B cell (primary cell): ENCODE data around the gene CRELD2. TPM values are rescaled to one million over a fixed set of nuclear protein-coding genes. Genes with fewer than 3 reads are reported as not detected.

Experiments
- ATAC-seq: fragments of 200-7000 bp; cut with Tn5 transposase; one replicate; pipeline ENCODE4 v1.10.0; 2021; ENCODE audit warnings: low read depth, mild to moderate bottlenecking, moderate number of reproducible peaks, moderate library complexity
- CTCF ChIA-PET: fragments of 350-600 bp; sonication (Branson Sonifier 250); formaldehyde crosslinking; loops from one replicate; lab custom pipeline; 2021; ENCODE audit warnings: antibody characterized with exemption, inconsistent platforms; lab: Charles Lee
- POLR2A ChIA-PET: fragments of 350-600 bp; sonication (Branson Sonifier 250); formaldehyde crosslinking; loops from one replicate; lab custom pipeline; 2021; ENCODE audit warnings: antibody characterized with exemption; lab: Charles Lee
- DNase-seq: peaks from one replicate; pipeline ENCODE4 v3.0.0; 2013
- H2AFZ ChIP-seq: 2 replicates; pipeline ENCODE4 v1.6.1; 2012; ENCODE audit warnings: mild to moderate bottlenecking, low read depth, low read length; ENCODE audit not compliant: insufficient read depth, poor library complexity, severe bottlenecking
- H3K27ac ChIP-seq, 2 donors: 1 replicate in 1 of 2; 2 replicates in 1 of 2; pipeline ENCODE4 v1.5.1; 2012 to 2013; ENCODE audit warnings: low read length in 2 of 2, mild to moderate bottlenecking in 2 of 2, moderate library complexity in 1 of 2
- H3K27me3 ChIP-seq, 4 experiments: fragments of 200-600 bp in 1 of 4; sonication (generic) in 1 of 4; replicated peaks in 1 of 4; 1 replicate in 2 of 4; 2 replicates in 2 of 4; pipeline versions ENCODE4 v1.6.1 to v1.7.0; 2013 to 2016; ENCODE audit warnings: low read length in 3 of 4, mild to moderate bottlenecking in 2 of 4, mixed read lengths in 1 of 4, moderate library complexity in 1 of 4; ENCODE audit not compliant: insufficient read depth in 4 of 4, control insufficient read depth in 3 of 4; ENCODE audit errors: control extremely low read depth in 1 of 4
- H3K36me3 ChIP-seq, 2 experiments: replicated peaks in 1 of 2; 1 replicate in 1 of 2; 2 replicates in 1 of 2; pipeline versions ENCODE4 v1.6.1 to v1.7.1; 2013; ENCODE audit warnings: low read length in 1 of 2; ENCODE audit not compliant: insufficient read depth in 2 of 2, control insufficient read depth in 1 of 2; ENCODE audit errors: control extremely low read depth in 1 of 2, extremely low read depth in 1 of 2
- H3K4me1 ChIP-seq, 2 donors: fragments of 200-600 bp in 1 of 2; sonication (generic) in 1 of 2; 1 replicate in 1 of 2; 2 replicates in 1 of 2; pipeline versions ENCODE4 v1.5.1 to v1.6.1; 2013 to 2017; ENCODE audit warnings: low read length in 2 of 2; ENCODE audit not compliant: control insufficient read depth in 2 of 2, insufficient read depth in 2 of 2
- H3K4me2 ChIP-seq: replicated peaks from 2 replicates; pipeline ENCODE3; 2012; ENCODE audit warnings: mild to moderate bottlenecking, low read depth, low read length; ENCODE audit not compliant: poor library complexity, severe bottlenecking
- H3K4me3 ChIP-seq, 5 experiments: fragments of 200-600 bp in 1 of 5; sonication (generic) in 1 of 5; 1 replicate in 3 of 5; 2 replicates in 2 of 5; pipeline versions ENCODE4 v1.5.1 to v1.7.0; 2011 to 2016; ENCODE audit warnings: low read length in 4 of 5, mild to moderate bottlenecking in 4 of 5, low read depth in 2 of 5, control low read depth in 1 of 5, moderate library complexity in 1 of 5; ENCODE audit not compliant: insufficient read depth in 1 of 5; ENCODE audit errors: control extremely low read depth in 1 of 5, extremely low read depth in 1 of 5
- H3K79me2 ChIP-seq: fragments of 200-600 bp; sonication (generic); one replicate; pipeline ENCODE4 v1.6.0; 2016; ENCODE audit warnings: low read length; ENCODE audit not compliant: control insufficient read depth, insufficient read depth
- H3K9ac ChIP-seq: fragments of 200-600 bp; sonication (generic); 2 replicates; pipeline ENCODE4 v1.6.1; 2017; ENCODE audit warnings: mild to moderate bottlenecking, low read length, moderate library complexity
- H3K9me3 ChIP-seq, 3 donors: one replicate each; pipeline versions ENCODE4 v1.6.1 to v1.7.1; 2013; ENCODE audit warnings: low read length in 2 of 3; ENCODE audit not compliant: control insufficient read depth in 2 of 3, insufficient read depth in 1 of 3; ENCODE audit errors: control extremely low read depth in 1 of 3
- H4K20me1 ChIP-seq: 2 replicates; pipeline ENCODE4 v1.6.0; 2012; ENCODE audit warnings: mild to moderate bottlenecking, low read length; ENCODE audit not compliant: insufficient read depth, control insufficient read depth, poor library complexity, severe bottlenecking
- H3K27ac Mint-ChIP-seq: one replicate; pipeline ENCODE4 v1.8.0; 2021; ENCODE audit warnings: mixed read lengths
- H3K27me3 Mint-ChIP-seq: one replicate; pipeline ENCODE4 v1.8.0; 2021; ENCODE audit warnings: mixed read lengths
- H3K4me1 Mint-ChIP-seq: one replicate; pipeline ENCODE4 v1.8.0; 2021; ENCODE audit warnings: mixed read lengths
- H3K4me3 Mint-ChIP-seq: one replicate; pipeline ENCODE4 v1.8.0; 2021; ENCODE audit warnings: mixed read lengths
- H3K9me3 Mint-ChIP-seq: one replicate; pipeline ENCODE4 v1.8.0; 2022; ENCODE audit warnings: mixed read lengths; ENCODE audit not compliant: insufficient read depth
- EZH2 ChIP-seq: IDR thresholded peaks from 2 replicates; pipeline ENCODE4 v1.6.1; 2012; ENCODE audit warnings: borderline replicate concordance, low read depth, mild to moderate bottlenecking, moderate library complexity, low read length; ENCODE audit not compliant: insufficient read depth, poor library complexity, severe bottlenecking
- WGBS: methylation state at CpG from one replicate; pipeline ENCODE4 v1.1.5; 2013; ENCODE audit warnings: missing lambda C conversion rate; ENCODE audit not compliant: insufficient coverage; 5-methylcytosine and 5-hydroxymethylcytosine counted together
- intact Hi-C: fragments of 100-400 bp; cut with micrococcal nuclease; formaldehyde crosslinking; loops from one replicate; pipeline ENCODE4 v1.10.0; 2022
- polyA plus RNA-seq: library from polyadenylated mRNA; depleted of rRNA; stranded (reverse); fragments of >200 nt; gene quantifications from 2 replicates; pipeline ENCODE4 v1.2.3, GENCODE V29; 2012
- total RNA-seq, 2 donors: library from RNA; stranded (reverse); fragments of 120-200 nt in 1 of 2; gene quantifications; 1 replicate in 1 of 2; 2 replicates in 1 of 2; pipeline versions ENCODE4 v1.2.3 to v1.2.4, GENCODE V29; 2013 to 2022
- TF ChIP-seq, protein P1 (sequence below): fragments of 200-600 bp; IDR thresholded peaks from one replicate; pipeline ENCODE4 v1.8.0; 2022; ENCODE audit warnings: antibody characterized with exemption, mild to moderate bottlenecking

Gene CRELD2
- total and polyA plus RNA-seq, 2 donors (not counting 1 experiment from before 2014, with no cell fraction given): 35.9 to 41.9 TPM

DNA sequence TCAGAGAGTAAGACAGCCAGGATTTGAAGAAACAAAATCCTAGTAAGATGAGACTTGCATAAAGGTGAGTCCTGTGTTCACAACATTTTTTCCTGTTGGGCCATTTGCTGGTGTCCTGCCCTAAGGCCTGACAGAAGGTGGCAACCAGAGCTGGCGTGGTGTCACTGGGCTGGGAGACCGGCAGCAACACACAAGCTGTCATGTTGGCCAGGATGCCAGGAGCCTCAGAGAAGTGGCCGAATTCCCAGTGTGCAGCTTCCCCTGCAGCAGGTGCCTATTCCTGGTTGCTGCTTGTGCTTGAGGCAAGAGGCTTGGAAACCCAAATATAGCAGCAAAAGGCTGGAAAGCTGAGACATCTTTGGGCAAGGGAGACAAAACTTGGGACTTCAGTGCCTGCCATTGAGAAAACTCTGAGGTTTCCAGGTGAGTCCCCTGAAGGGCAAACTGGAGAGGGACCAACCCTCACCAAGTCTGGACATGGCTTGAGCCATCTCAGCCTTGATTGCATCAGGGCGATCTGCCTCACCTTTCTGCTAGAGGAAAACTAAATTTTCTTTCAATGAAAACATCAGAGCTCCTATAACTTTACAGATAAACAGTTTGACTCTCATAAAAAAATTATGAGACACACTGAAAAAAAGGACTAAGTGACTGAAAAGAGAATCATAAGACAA, 26.1 kb upstream of the CRELD2 start:
- H3K27ac Mint-ChIP-seq: no peak overlapping the region
- DNase-seq: no peak
- Histone ChIP-seq H3K9ac (no peak overlapping the region), H3K4me2 (no peak overlapping the region), H3K4me1 (no peaks in the 10 kb centered on the region), H3K27ac (no peak overlapping the region), H3K79me2 (peaks cover 10% of the 10 kb centered on the region), H3K4me3 (no peak overlapping the region), H2AFZ (no peak overlapping the region), H3K27me3 (no peaks in the 10 kb centered on the region), H4K20me1 (peaks cover 16% of the 10 kb centered on the region), H3K9me3 (peaks cover 0 to 20% (median 6%) of the 10 kb centered on the region in 3 donors), H3K36me3 (peaks cover 0 to 20% of the 10 kb centered on the region in 2 experiments)
- TF ChIP-seq, protein P1, sequence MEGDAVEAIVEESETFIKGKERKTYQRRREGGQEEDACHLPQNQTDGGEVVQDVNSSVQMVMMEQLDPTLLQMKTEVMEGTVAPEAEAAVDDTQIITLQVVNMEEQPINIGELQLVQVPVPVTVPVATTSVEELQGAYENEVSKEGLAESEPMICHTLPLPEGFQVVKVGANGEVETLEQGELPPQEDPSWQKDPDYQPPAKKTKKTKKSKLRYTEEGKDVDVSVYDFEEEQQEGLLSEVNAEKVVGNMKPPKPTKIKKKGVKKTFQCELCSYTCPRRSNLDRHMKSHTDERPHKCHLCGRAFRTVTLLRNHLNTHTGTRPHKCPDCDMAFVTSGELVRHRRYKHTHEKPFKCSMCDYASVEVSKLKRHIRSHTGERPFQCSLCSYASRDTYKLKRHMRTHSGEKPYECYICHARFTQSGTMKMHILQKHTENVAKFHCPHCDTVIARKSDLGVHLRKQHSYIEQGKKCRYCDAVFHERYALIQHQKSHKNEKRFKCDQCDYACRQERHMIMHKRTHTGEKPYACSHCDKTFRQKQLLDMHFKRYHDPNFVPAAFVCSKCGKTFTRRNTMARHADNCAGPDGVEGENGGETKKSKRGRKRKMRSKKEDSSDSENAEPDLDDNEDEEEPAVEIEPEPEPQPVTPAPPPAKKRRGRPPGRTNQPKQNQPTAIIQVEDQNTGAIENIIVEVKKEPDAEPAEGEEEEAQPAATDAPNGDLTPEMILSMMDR: no peak
- TF ChIP-seq EZH2: no peak
- ChIA-PET CTCF (interaction anchor here (0.7 kb wide), 1 partner anchor 126 kb away, joined by 5 read pairs; no protein-coding TSS in a partner anchor), POLR2A (no interaction called here)
- intact Hi-C loops: no loop called here
- H3K9me3 Mint-ChIP-seq: peaks cover 7% of the 10 kb centered on the region
- no peak for ATAC-seq
- WGBS: 100% methylated on average over 4 of the region's 4 CpGs
- no peaks in the 10 kb centered on the region for H3K27me3 Mint-ChIP-seq
- no peaks in the 10 kb centered on the region for H3K4me1 Mint-ChIP-seq
- no peak overlapping the region for H3K4me3 Mint-ChIP-seq

DNA sequence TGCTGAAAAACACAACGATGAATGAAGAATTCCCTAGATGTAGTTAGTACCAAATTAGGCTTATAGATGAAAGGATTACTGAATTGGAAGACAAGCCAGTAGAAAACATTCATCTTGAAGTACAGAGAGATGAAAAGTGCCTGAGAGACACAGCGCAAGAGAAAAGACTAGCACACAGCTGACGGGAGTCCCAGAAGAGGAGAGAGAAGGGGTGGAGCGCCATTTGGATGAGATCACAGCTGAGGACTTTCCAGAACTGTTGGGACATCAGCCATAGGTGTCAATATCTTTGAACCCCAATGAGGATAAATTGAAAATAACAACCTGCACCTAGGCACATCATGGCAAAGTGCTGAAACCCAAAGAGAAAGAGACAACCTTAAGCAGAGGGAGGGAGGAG, 25.4 kb upstream of the CRELD2 start:
- H3K27me3 ChIP-seq: no peaks in the 10 kb centered on the region
- no peak overlapping the region for H3K9ac ChIP-seq
- no peaks in the 10 kb centered on the region for H3K27me3 Mint-ChIP-seq
- H3K27ac Mint-ChIP-seq: no peak overlapping the region
- peaks cover 14% of the 10 kb centered on the region for H4K20me1 ChIP-seq
- peaks cover 7% of the 10 kb centered on the region for H3K9me3 Mint-ChIP-seq
- intact Hi-C loops: no loop called here
- H3K4me3 Mint-ChIP-seq: no peak overlapping the region
- H3K4me2 ChIP-seq: no peak overlapping the region
- no peak overlapping the region for H3K27ac ChIP-seq
- DNase-seq (no peak), ATAC-seq (no peak)
- peaks cover 0 to 14% of the 10 kb centered on the region in 2 experiments for H3K36me3 ChIP-seq
- peaks cover 6% of the 10 kb centered on the region for H3K79me2 ChIP-seq
- H3K4me3 ChIP-seq: no peak overlapping the region
- H3K4me1 ChIP-seq: no peaks in the 10 kb centered on the region
- no peak for TF ChIP-seq EZH2
- TF ChIP-seq, protein P1: no peak
- POLR2A ChIA-PET: no interaction called here
- 99% methylated on average over 4 of the region's 4 CpGs for WGBS
- H2AFZ ChIP-seq: no peak overlapping the region
- H3K4me1 Mint-ChIP-seq: no peaks in the 10 kb centered on the region
- CTCF ChIA-PET: no interaction called here
- H3K9me3 ChIP-seq: peaks cover 0 to 20% (median 6%) of the 10 kb centered on the region in 3 donors
